ENCODE data around the gene SORL1-AS1.
"Not testable (repeated sequence)": the region's sequence is repeated elsewhere in the genome, so short reads cannot be mapped to it uniquely, and the experiment has no call there.

The SORL1-AS1 gene

GRCh38 chr11:121427400-121427744, 25.4 kb downstream of the SORL1-AS1 start:
- no peak for DNase-seq (ENCODE audit: low read depth, low spot score)

- peak; percentile 62 for DNase-seq (ENCODE audit: low read depth, low spot score)
These were observed 26.0 kb downstream of the SORL1-AS1 start for GRCh38 chr11:121426476-121427399.

DNA sequence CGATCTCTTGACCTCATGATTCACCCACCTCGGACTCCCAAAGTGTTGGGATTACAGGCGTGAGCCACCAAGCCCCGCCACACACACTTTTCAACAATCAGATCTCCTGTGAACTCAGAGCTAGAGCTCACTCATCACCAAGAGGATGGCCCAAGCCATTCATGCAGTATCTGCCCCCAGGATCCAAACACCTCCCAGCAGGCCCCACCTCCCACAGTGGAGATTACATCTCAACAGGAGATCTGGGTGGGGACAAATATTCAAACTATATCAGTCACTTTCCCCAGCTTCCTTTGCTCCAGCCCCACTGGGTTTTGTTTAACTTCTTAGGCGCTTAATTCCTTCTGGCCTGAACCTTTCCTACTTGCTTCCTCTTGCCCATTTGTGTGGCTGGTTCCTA, 26.9 kb downstream of the SORL1-AS1 start:
- DNase-seq (ENCODE audit: low read depth, low spot score) = no peak

- DNase-seq (ENCODE audit: low read depth, low spot score) = no peak
These were observed 30.1 kb downstream of the SORL1-AS1 start for GRCh38 chr11:121422675-121423074.

DNA sequence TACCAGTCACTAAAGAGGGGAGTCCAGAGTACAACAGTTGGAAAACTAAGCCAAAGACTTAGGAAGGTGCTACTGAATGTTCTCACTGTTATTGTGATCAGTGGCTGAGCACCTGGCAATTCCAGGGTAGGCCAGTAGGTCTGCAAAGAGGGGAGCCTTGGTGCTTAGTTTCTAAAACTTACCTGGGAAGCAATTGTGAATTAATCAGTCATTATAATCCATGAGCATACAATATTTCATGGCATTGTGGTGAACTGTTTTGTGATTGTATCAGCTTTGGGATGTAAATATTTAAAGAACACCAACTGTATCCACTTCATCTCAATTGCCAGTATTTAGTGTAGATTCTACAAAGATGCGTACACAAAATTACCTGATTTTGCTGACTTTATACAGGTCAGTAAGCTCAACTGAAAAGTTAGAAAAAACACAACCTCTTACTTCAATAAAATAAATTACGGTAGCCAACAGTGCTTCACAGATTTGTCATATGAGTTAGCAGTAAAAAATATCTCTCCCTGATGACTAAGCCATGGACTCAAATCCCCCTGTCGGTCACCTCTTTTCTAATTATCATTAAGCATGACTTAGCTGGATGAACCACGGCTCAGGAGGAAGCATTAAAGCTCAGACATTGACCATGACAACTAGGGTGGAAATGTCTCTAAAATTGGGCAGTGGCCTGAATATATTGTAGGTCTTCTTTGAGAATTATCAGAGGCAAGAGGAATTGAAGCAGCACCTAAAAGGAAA, 31.4 kb downstream of the SORL1-AS1 start:
- DNase-seq (ENCODE audit: low read depth, low spot score) = no peak

DNA sequence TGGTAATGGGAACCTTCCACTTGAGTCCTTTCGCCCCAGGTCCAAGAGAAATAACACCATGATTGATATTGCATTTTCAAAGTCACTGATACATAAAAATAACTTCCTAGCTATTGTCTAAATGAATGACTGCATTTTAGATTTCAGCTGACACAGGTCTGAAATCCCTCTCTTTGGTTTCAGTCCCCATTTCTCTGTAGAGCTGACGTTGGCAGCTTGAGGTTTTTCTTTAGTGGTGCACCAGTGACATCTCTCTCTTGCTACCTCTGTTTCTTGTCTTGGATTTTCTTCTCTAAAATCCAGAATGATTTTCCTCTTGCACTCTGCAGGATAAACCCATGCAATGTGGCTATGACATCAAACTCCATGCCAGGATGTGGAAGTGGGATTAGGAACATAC, 32.4 kb downstream of the SORL1-AS1 start:
- DNase-seq (ENCODE audit: low read depth, low spot score) = no peak

DNA sequence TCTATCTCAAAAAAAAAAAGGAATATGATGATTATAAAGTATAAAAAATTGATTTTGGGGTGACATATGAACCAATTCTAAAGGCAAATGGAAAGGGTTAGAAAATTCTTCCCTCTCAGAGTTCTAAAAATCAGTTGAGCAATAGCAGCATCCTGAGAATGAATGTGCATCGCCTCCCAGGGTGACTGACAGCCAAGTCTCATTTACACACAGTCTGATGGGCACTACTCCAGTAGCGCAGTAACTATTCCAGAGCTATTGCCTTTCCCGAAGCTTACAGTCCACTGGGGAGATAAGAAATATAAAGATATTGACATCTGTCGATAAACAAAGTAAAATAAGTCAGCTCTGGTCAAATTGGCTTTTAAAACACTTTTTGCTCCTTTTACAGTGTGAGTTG, 32.9 kb downstream of the SORL1-AS1 start:
- DNase-seq (ENCODE audit: low read depth, low spot score) = no peak

DNA sequence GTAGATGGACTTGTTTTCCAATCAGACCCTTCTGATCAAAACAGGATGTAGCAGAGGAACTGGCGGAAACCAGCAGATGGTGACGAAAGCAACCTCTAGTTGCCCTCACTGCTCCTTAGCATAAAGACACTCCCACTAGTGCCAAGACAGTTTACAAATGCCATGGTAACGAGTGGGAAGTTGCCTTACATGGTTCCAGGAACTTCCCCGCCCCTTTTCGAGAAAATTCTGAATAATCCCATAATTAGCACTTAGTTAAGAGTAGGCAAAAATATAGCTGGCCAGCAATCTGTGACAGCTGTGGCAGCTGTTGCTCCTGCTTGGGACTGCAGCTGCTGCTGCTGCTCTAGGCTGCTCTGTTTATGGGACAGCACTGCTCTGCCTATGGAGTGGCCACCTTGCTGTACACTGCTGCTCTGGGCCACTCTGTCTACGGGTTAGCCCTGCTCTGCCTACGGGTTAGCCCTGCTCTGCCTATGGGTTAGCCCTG, 34.1 kb downstream of the SORL1-AS1 start:
- DNase-seq (ENCODE audit: low read depth, low spot score) = no peak

GRCh38 chr11:121417607-121418006, 35.2 kb downstream of the SORL1-AS1 start:
- no peak for DNase-seq (ENCODE audit: low read depth, low spot score)

GRCh38 chr11:121417055-121417551, 35.7 kb downstream of the SORL1-AS1 start:
- DNase-seq (ENCODE audit: low read depth, low spot score) = no peak

DNA sequence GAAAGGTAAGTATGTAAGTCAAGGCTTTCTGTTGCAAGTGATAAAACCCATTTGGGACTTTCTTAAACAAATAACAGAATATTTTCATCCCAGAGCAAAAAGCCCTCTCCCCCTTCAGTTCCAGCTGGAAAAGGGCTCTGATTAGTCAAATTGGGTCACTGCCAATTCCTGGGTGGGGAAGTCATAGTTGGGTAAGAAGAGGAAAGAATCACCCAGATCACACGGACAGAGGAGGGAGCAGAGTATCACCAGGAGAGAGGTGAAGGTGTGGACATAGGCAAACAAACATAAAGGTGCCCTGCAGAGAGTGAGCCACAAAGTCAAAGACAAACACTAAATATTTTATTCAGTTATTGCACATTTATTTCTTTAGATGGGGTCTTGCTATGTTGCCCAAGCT, 36.9 kb downstream of the SORL1-AS1 start:
- no peak for DNase-seq (ENCODE audit: low read depth, low spot score)

DNA sequence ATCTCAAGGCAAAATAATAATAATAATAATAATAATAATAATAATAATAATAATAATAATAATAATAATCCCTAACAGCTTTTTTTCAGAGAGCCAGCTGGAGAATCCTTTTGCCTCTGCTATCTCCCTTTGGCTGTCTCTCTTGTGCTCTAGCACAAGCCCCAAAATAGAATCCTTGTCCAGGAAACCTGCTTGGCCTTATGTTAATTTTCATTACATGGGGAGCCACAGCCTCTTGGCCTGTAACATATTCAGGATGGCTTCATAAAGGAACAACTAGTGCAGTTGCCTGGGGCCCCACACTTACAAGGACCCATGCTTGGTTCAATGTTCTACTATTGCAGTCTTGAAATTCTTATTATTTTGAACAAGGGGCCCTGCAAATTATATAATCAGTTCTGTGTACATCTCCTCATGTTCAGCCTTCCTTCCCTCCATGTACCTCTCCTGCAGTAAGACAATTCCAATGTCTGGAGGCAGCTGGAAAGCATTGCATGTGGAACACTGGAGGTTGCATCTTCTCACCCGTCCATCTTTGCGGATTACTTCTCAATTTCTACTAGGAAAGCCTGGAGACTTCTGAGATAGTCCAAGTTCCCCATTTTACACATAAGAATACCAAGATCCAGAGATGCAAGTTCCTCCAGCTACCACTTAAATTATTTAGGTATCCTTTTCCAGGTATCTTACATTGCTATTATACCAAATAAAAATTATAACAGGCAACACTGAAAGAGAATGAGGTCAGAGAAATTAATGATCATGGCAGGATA, 38.4 kb downstream of the SORL1-AS1 start:
- no peak for DNase-seq (ENCODE audit: low read depth, low spot score)

DNA sequence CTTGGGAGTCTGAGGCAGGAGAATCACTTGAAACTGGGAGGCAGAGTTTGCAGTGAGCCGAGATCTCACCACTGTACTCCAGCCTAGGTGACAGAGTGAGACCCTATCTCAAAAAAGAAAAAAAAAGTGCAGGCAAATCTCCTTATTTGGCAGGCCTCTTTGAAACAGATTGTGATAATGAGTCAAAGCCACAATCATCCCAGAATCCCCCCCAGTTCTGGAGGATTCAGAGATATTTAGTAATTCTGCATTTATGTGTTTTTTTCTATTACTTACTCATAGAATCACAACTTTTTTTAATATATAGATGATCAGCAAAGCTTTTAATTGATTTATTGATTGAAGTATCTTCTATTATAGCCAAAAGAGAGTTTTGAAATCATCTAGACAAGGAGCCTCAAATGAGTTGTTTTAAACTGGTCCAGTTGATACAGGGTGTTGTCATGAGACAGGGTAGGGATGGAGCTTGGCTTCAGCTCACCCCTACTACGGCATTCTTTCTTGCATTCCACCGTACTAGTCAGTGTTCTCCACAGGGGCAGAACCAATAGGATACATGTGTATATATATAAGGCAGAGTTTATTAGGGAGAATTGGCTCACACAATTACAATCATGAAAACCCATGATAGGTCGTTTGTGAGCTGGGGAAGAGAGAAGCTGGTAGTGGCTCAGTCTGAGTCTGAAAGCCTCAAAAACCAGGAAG, 39.9 kb downstream of the SORL1-AS1 start:
- no peak for DNase-seq (ENCODE audit: low read depth, low spot score)

- no peak for DNase-seq (ENCODE audit: low read depth, low spot score)
These were observed 40.7 kb downstream of the SORL1-AS1 start for GRCh38 chr11:121412000-121412587.

- DNase-seq (ENCODE audit: low read depth, low spot score) = not testable (repeated sequence)
These were observed 41.4 kb downstream of the SORL1-AS1 start for GRCh38 chr11:121411330-121411729.

DNA sequence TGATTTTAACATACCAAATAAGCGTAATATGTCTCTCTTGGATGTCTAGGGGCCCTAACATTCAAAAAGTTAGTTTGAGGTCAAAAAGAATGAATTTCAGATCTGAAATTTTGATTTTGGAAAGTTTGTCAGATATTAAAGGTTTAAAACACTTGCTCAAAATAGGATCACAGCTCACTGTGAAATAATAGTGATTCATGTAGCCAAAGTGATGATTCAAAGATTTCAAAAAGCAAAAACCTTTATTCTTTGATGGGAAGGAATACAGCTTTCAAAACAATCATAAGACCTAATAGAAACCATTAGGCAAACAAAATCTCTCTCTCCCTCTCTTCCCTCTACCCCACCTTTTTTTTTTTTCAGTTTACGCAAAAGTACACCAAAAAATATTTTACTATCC, 42.7 kb downstream of the SORL1-AS1 start:
- not testable (repeated sequence) for DNase-seq (ENCODE audit: low read depth, low spot score)

DNA sequence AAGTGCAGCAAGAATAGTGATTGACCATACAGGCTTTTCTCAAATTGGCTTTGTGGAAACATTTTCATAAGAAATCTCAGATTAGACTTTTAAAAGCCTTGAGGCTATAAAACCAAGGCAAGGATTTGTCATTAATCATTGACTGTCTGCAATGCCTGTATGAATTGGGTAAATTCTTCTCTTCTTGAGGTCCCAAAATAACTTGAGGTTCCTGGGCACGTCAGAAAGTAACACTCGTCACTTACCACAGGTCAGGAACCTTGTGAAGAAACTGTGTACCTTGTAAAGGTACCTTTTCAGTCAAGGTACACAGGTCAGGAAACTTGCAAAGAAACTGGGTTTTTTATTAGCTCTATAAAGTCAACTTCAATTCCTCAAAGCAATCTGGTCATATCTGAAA, 43.9 kb downstream of the SORL1-AS1 start:
- DNase-seq (ENCODE audit: low read depth, low spot score) = no peak

- peak; percentile 66 for DNase-seq (ENCODE audit: low read depth, low spot score)
These were observed 46.5 kb downstream of the SORL1-AS1 start for GRCh38 chr11:121406291-121406690.

DNA sequence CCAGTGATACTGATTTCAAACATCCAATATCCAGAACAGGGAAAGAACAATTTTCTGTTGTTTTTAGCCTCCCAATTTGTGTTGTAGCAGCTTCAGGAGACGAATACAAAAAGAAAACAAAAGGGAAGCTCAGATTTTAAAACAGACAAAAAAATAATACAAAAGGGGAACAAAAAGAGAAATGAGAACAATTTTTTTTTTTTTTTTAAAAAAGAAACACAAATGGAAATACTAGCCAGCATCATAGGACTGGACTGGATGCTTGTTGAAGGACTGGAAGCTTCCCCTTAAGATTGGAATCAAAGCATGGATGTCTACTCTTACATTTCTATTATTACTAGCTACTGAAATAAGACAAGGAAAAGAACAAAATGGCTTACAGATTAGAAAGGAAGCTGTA, 47.1 kb downstream of the SORL1-AS1 start:
- DNase-seq (ENCODE audit: low read depth, low spot score) = no peak

- no peak for DNase-seq (ENCODE audit: low read depth, low spot score)
These were observed 58.0 kb downstream of the SORL1-AS1 start for GRCh38 chr11:121394785-121395184.

- no peak for DNase-seq (ENCODE audit: low read depth, low spot score)
These were observed 58.9 kb downstream of the SORL1-AS1 start for GRCh38 chr11:121393855-121394254.

All from ELF-1 (cell line).